ENCODE data around the gene RPS6KA1. TPM values are rescaled to one million over a fixed set of nuclear protein-coding genes. Genes with fewer than 3 reads are reported as not detected.

The RPS6KA1 gene
- total RNA-seq, 2 experiments from 2014 or later, result 72.2 to 91.0 TPM

DNA sequence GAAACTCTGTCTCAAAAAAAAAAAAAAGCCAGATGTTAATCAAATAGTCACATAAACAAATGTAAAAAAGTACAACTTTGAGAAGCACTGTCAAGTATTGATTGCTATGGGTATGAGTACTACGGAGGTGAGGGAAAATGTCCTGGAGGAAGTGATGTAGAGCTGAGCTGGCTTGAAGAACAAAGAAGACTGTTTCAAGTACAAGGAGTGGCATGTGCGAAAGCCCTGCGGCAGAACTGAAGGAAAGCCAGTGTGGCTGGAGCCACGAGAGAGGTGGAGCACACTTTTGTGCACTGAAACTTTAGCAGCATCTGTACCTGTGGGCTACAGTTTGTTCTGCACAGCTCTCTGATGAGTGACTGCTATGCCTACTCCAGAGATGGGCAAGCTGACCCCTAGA lies 5.4 kb upstream of the RPS6KA1 start:
- no peaks in the 10 kb centered on the region for H3K36me3 ChIP-seq (ENCODE audit: insufficient read depth, low read length)
- no peaks in the 10 kb centered on the region for H3K4me1 ChIP-seq (ENCODE audit: insufficient read depth, low read length, poor library complexity, severe bottlenecking)
- CTCF ChIA-PET (ENCODE audit: unreplicated experiment), result interaction anchor here (1.0 kb wide), 1 partner anchor 9 kb away, joined by 3 read pairs; no protein-coding TSS in a partner anchor
- intact Hi-C loops (cut with micrococcal nuclease; ENCODE audit: unreplicated experiment), result no loop called here
- no TSS peak for BruUV-seq (replicated peaks)
- no peak overlapping the region for H3K4me2 ChIP-seq (ENCODE audit: low read length)
- H3K79me2 ChIP-seq (ENCODE audit: insufficient read depth, low read depth, low read length), result no peaks in the 10 kb centered on the region
- no peak for TF ChIP-seq CTCF (conservative IDR thresholded peaks at IDR 0.05; ENCODE audit: low read length)
- no peak for TF ChIP-seq EZH2phosphoT487 (IDR thresholded peaks at IDR 0.05; ENCODE audit: borderline replicate concordance, low read depth, low read length)
- no peaks in the 10 kb centered on the region for H3K9me3 ChIP-seq (ENCODE audit: low read length)
- no peak overlapping the region for H2AFZ ChIP-seq (ENCODE audit: low read length)
- no peak overlapping the region for H3K27ac ChIP-seq (ENCODE audit: low read depth, low read length, poor library complexity, severe bottlenecking)
- POLR2A ChIA-PET, result interaction anchor here (0.6 to 1.3 kb wide), 2 partner anchors 13 to 18 kb away, joined by 3 read pairs; no protein-coding TSS in a partner anchor
- no peaks in the 10 kb centered on the region for H4K20me1 ChIP-seq (ENCODE audit: insufficient read depth, low read length)
- H3K9me2 ChIP-seq (ENCODE audit: insufficient read depth, low read length), result no peaks in the 10 kb centered on the region
- no peak overlapping the region for H3K4me3 ChIP-seq (ENCODE audit: low read depth, low read length, poor library complexity, severe bottlenecking)
- DNase-seq (ENCODE audit: low spot score), result no peak

DNA sequence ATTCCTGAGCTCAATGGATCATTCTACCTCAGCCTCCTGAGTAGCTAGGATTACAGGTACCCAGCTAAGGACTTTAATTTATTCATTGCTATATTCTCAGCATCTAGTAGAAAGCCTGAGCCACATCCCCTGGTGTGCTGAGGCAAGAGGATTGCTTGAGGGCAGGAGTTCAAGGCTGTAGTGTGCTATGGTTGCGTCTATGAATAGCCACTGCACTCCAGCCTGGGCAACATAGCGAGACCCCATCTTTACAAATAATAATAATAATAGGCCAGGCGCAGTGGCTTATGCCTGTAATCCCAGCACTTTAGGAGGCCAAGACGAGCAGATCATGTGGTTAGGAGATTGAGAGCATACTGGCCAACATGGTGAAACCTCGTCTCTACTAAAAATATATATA lies 3.3 kb upstream of the RPS6KA1 start:
- Histone ChIP-seq H3K9me2 (ENCODE audit: insufficient read depth, low read length) (no peaks in the 10 kb centered on the region), H3K27ac (ENCODE audit: low read depth, low read length, poor library complexity, severe bottlenecking) (no peak overlapping the region), H2AFZ (ENCODE audit: low read length) (no peak overlapping the region), H4K20me1 (ENCODE audit: insufficient read depth, low read length) (no peaks in the 10 kb centered on the region), H3K36me3 (ENCODE audit: insufficient read depth, low read length) (no peaks in the 10 kb centered on the region), H3K79me2 (ENCODE audit: insufficient read depth, low read depth, low read length) (peaks cover 6% of the 10 kb centered on the region; the same call in 1 of the 2 replicates), H3K9me3 (ENCODE audit: low read length) (no peaks in the 10 kb centered on the region), H3K4me2 (ENCODE audit: low read length) (no peak overlapping the region), H3K4me1 (ENCODE audit: insufficient read depth, low read length, poor library complexity, severe bottlenecking) (peaks cover 7% of the 10 kb centered on the region), H3K4me3 (ENCODE audit: low read depth, low read length, poor library complexity, severe bottlenecking) (no peak overlapping the region)
- BruUV-seq (replicated peaks), result no TSS peak
- no peak for TF ChIP-seq CTCF (conservative IDR thresholded peaks at IDR 0.05; ENCODE audit: low read length)
- TF ChIP-seq EZH2phosphoT487 (IDR thresholded peaks at IDR 0.05; ENCODE audit: borderline replicate concordance, low read depth, low read length), result no peak
- DNase-seq (ENCODE audit: low spot score), result no peak
- POLR2A ChIA-PET, result no interaction called here
- CTCF ChIA-PET (ENCODE audit: unreplicated experiment), result no interaction called here
- intact Hi-C loops (cut with micrococcal nuclease; ENCODE audit: unreplicated experiment), result no loop called here

DNA sequence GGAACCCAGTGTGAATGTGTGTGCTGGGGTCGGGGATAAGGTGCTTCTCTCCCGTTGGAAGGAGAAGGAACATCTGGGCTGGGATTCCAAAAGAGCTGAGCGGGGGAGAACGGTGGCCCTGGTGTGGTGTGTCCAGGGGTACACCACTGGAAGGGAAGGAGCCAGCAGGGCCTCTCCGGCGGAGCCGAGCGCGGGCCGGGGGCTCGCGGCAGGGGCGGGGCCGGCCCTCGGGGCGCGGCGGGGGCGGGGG lies 231 bp upstream of the RPS6KA1 start:
- CTCF ChIA-PET (ENCODE audit: unreplicated experiment), result interaction anchor here (0.6 kb wide), 1 partner anchor 1943 kb away, joined by 3 read pairs; no protein-coding TSS in a partner anchor
- H3K27ac ChIP-seq (ENCODE audit: low read depth, low read length, poor library complexity, severe bottlenecking), result no peak overlapping the region
- no peaks in the 10 kb centered on the region for H4K20me1 ChIP-seq (ENCODE audit: insufficient read depth, low read length)
- peak overlapping the region; percentile 93 for H3K4me3 ChIP-seq (ENCODE audit: low read depth, low read length, poor library complexity, severe bottlenecking)
- no peak for TF ChIP-seq EZH2phosphoT487 (IDR thresholded peaks at IDR 0.05; ENCODE audit: borderline replicate concordance, low read depth, low read length)
- TF ChIP-seq CTCF (conservative IDR thresholded peaks at IDR 0.05; ENCODE audit: low read length), result no peak
- H3K79me2 ChIP-seq (ENCODE audit: insufficient read depth, low read depth, low read length), result peaks cover 6% of the 10 kb centered on the region; the same call in 1 of the 2 replicates
- H2AFZ ChIP-seq (ENCODE audit: low read length), result peak overlapping the region; percentile 87
- no peaks in the 10 kb centered on the region for H3K9me2 ChIP-seq (ENCODE audit: insufficient read depth, low read length)
- POLR2A ChIA-PET, result interaction anchor here (2.0 kb wide), 1 partner anchor 12 kb away, joined by 8 read pairs; no protein-coding TSS in a partner anchor
- peak overlapping the region; percentile 89 for H3K4me2 ChIP-seq (ENCODE audit: low read length)
- intact Hi-C loops (cut with micrococcal nuclease; ENCODE audit: unreplicated experiment), result no loop called here
- H3K4me1 ChIP-seq (ENCODE audit: insufficient read depth, low read length, poor library complexity, severe bottlenecking), result peaks cover 38% of the 10 kb centered on the region
- BruUV-seq (replicated peaks), result no TSS peak
- no peaks in the 10 kb centered on the region for H3K9me3 ChIP-seq (ENCODE audit: low read length)
- DNase-seq (ENCODE audit: low spot score), result no peak
- H3K36me3 ChIP-seq (ENCODE audit: insufficient read depth, low read length), result no peaks in the 10 kb centered on the region
